H1 (cell line): ENCODE measurements around the gene GNG8. TPM values are rescaled to one million over a fixed set of nuclear protein-coding genes. Genes with fewer than 3 reads are reported as not detected.

Experiments
- CREB1 ChIP-seq: IDR thresholded peaks from 2 replicates; pipeline ENCODE4 v1.6.1; 2012; ENCODE audit warnings: inconsistent platforms
- CTBP2 ChIP-seq: IDR thresholded peaks from 2 replicates; pipeline ENCODE4 v1.7.0; 2011; ENCODE audit warnings: borderline replicate concordance, mild to moderate bottlenecking, moderate library complexity, mixed read lengths, low read length; ENCODE audit not compliant: insufficient read depth, insufficient read length
- JUN ChIP-seq: IDR thresholded peaks from 2 replicates; pipeline ENCODE4 v1.6.1; 2011; ENCODE audit warnings: low read depth, mild to moderate bottlenecking, improper control_type of control experiment, low read length
- MAFK ChIP-seq: IDR thresholded peaks from 2 replicates; pipeline ENCODE4 v1.6.1; 2012; ENCODE audit warnings: low read depth, mild to moderate bottlenecking, improper control_type of control experiment, low read length
- RXRA ChIP-seq: IDR thresholded peaks from 2 replicates; pipeline ENCODE4 v1.6.1; 2011; ENCODE audit warnings: low read depth, mild to moderate bottlenecking, low read length, moderate library complexity; ENCODE audit not compliant: insufficient read depth
- SIN3A ChIP-seq, 2 experiments: IDR thresholded peaks in 1 of 2; conservative IDR thresholded peaks in 1 of 2; 2 replicates each; pipeline ENCODE4 v1.6.1; 2011 to 2012; ENCODE audit warnings: low read length in 2 of 2, improper control_type of control experiment in 1 of 2, low read depth in 1 of 2, mild to moderate bottlenecking in 1 of 2
- polyA plus RNA-seq, 7 experiments: library from polyadenylated mRNA; depleted of rRNA in 3 of 7; stranded (reverse) in 5 of 7; unstranded in 2 of 7; fragments of >200 nt in 5 of 7; fragments of 200-250 nt in 2 of 7; gene quantifications; 1 replicate in 5 of 7; 2 replicates in 1 of 7; 4 replicates in 1 of 7; pipeline versions ENCODE4 v1.2.1 to v1.2.3, GENCODE V29; 2011 to 2013; ENCODE audit warnings: missing spikeins in 2 of 7, mixed read lengths in 2 of 7
- total RNA-seq: library from RNA; stranded (reverse); fragmentation: NEBNext Ultra II Directional; extraction: Animal tissue kit (Norgen Biotek cat#: 25700); gene quantifications from 2 replicates; pipeline ENCODE4 v1.2.1, GENCODE V29; 2021
- TF ChIP-seq, protein P1 (sequence below): IDR thresholded peaks from 2 replicates; pipeline ENCODE4 v1.6.1; 2012; ENCODE audit warnings: inconsistent platforms

The GNG8 gene
- total and polyA plus RNA-seq, 2 of the 8 experiments (the other 6 are each of a cell fraction or from before 2014, with no cell fraction given), result not detected

DNA sequence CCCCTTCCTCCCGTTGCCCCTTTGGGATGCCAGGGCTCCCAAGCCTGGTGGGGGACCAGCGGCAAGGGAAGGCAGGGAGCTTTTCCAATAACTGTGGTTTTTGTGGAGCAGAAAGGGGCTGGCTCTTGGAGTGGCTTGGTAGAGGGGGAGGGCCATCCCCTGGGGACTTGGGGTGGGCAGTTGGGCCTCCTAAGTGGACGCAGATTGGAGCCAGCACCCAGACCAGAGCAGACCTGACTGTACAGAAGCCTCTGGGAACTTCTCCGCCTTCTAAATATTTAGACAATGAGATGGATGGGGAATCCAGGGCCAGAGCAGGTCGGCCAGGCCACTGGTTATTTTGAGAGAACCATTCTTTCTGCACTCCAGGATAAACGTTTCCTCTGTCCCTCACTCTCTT is 15.3 kb downstream of the GNG8 start (continued):
- TF ChIP-seq, protein P1, sequence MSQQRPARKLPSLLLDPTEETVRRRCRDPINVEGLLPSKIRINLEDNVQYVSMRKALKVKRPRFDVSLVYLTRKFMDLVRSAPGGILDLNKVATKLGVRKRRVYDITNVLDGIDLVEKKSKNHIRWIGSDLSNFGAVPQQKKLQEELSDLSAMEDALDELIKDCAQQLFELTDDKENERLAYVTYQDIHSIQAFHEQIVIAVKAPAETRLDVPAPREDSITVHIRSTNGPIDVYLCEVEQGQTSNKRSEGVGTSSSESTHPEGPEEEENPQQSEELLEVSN, result no peak
- TF ChIP-seq CTBP2, result no peak
- no peak for TF ChIP-seq SIN3A (conservative IDR thresholded peaks at IDR 0.05 in 1 of 2, IDR thresholded peaks at IDR 0.05 in 1 of 2; ENCODE audit: low read depth in 1 of 2, low read length in 2 of 2)
- no peak for TF ChIP-seq MAFK
- TF ChIP-seq JUN, result no peak
- TF ChIP-seq CREB1, result no peak
- no peak for TF ChIP-seq RXRA
- TF ChIP-seq, all 59 proteins: peak for 0
